ENCODE results near the gene METAP2.

The METAP2 gene

DNA sequence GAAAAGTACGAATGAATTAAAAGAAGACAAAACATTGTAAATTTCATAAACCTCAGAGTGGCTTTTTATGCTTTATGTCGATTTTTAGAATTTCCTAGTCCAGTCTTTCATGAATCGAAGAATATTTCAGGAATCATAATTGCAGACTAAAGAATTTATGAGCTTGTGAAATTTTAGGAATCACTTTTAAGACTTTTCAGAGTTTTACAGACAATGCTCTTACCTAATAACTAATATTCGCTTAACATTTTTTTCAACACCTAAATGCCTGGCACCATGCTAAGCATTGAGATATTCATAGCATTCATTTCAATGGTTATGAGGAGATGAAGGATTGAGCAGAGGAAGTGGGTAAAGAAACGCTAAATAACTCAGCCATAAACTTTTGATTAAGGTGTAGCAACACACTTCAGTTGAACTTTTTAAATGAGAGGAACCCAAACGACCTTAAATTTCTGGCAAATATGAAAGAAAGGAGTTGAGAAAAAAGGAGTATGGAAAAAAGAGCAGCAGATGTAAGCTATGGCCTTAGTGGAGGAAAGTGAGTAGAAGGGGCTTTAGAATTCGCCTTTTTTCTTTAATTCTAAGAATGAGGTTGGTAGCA, 78.1 kb downstream of the METAP2 start:
- peak in 1 of 5 experiments; percentile 19 for DNase-seq

DNA sequence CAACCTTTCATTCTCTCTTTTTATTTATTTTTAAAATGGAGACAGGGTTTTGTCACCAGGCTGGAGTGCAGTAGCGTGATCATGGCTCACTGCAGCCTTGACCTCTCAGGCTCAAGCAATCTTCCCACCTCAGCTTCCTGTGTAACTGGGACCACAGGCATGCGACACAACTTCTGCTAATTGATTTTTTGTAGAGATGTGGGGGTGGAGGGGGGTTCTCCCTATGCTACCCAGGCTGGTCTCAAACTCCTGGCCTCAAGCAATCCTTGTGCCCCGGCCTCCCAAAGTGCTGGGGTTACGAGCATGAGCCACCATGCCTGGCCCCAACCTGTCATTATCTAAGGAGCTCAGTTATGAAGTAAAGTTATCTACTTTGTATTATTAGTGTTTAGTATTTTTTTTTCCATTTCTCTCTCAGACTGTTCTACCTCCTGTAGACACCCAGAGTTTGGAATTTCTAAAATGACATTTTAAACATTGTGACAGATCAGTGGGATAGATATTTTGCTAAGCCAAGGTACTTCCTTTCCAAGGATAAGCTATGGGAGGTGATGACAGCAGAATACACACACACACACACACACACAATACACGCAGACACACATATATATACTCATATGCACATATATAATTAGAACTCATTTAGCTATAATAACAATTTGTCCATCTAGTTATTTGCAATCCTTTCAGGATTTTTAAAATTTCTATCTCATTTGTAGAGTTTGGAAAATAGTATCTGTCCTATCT, 79.4 kb downstream of the METAP2 start:
- DNase-seq, result no peak

DNA sequence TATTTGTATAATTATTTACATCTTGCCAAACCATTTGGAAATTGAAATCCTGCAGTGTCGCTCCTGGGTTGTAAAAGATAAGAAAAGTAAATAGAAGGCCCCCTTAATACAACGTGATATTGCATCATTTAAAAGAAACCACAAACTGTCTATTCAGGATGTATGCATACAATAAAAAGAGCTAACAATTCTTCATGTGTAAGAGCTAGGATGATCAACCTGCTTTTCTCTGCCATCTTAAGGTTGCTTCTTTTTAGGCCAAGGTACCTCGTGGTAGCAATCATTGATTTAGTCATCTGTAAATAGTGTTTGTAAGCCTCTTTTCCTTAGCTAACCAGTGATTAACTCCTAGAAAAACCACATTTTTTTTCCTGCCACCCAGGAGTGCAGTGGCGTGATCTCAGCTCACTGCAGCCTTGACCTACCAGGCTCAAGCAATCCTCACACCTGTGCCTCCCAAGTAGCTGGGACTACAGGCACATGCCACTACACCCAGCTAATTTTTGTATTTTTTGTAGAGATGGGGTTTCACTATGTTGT, 80.7 kb downstream of the METAP2 start:
- DNase-seq, result no peak

DNA sequence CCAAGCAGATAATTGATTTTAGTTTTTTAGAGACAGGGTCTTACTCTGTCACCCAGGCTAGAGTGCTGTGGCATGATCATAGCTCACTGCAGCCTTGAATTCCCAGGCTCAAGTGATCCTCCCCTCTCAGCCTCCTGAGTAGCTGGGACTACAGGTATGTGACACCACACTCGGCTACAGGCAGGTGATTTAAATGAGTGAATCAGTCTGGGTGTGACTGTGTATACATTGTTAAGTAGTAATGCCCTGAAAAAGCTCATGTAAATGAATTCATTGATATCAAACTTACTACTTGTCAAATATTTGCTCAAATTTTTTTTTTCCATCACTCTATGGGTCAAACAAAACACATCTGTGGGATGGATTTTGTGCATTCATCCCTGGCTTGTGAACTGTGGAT, 83.7 kb downstream of the METAP2 start:
- DNase-seq, result no peak

Data from T-helper 2 cell (primary cell).